ENCODE data around the gene GPATCH1.

GPATCH1 gene

GRCh38 chr19:33100894-33101644, 20.1 kb downstream of the GPATCH1 start:
- H3K27ac ChIP-seq = no peak overlapping the region
- no peak for TF ChIP-seq CTCF (IDR thresholded peaks at IDR 0.05; ENCODE audit: low read depth, low read length, missing control alignments)
- in situ Hi-C loops (cut with HindIII; ENCODE audit: low pct_ligation_motif_present, low sequenced_read_pairs) = no loop called here
- H3K4me3 ChIP-seq (ENCODE audit: low read depth, low read length) = no peak overlapping the region
- H3K27me3 ChIP-seq (replicated peaks) = no peaks in the 10 kb centered on the region
- peaks cover 27% of the 10 kb centered on the region for H3K36me3 ChIP-seq (replicated peaks)
- no peak for DNase-seq

- Histone ChIP-seq H3K36me3 (replicated peaks) (peaks cover 30% of the 10 kb centered on the region), H3K27me3 (replicated peaks) (no peaks in the 10 kb centered on the region), H3K27ac (no peak overlapping the region), H3K4me3 (ENCODE audit: low read depth, low read length) (no peak overlapping the region)
- no peak for DNase-seq
- TF ChIP-seq CTCF (IDR thresholded peaks at IDR 0.05; ENCODE audit: low read depth, low read length, missing control alignments) = no peak
- in situ Hi-C loops (cut with HindIII; ENCODE audit: low pct_ligation_motif_present, low sequenced_read_pairs) = no loop called here
Measured at GRCh38 chr19:33102893-33103292, 21.9 kb downstream of the GPATCH1 start.

- Histone ChIP-seq H3K4me3 (ENCODE audit: low read depth, low read length) (no peak overlapping the region), H3K27ac (no peak overlapping the region), H3K36me3 (replicated peaks) (peaks cover 18% of the 10 kb centered on the region), H3K27me3 (replicated peaks) (no peaks in the 10 kb centered on the region)
- no peak for DNase-seq
- no peak for TF ChIP-seq CTCF (IDR thresholded peaks at IDR 0.05; ENCODE audit: low read depth, low read length, missing control alignments)
- in situ Hi-C loops (cut with HindIII; ENCODE audit: low pct_ligation_motif_present, low sequenced_read_pairs) = no loop called here
Measured at GRCh38 chr19:33108161-33108560, 27.2 kb downstream of the GPATCH1 start.

- peak; percentile 83 for DNase-seq
- in situ Hi-C loops (cut with HindIII; ENCODE audit: low pct_ligation_motif_present, low sequenced_read_pairs) = no loop called here
- no peaks in the 10 kb centered on the region for H3K27me3 ChIP-seq (replicated peaks)
- H3K4me3 ChIP-seq (ENCODE audit: low read depth, low read length) = no peak overlapping the region
- no peak for TF ChIP-seq CTCF (IDR thresholded peaks at IDR 0.05; ENCODE audit: low read depth, low read length, missing control alignments)
- peaks cover 21% of the 10 kb centered on the region for H3K36me3 ChIP-seq (replicated peaks)
- H3K27ac ChIP-seq = peak overlapping the region; percentile 30
Measured at GRCh38 chr19:33110137-33110910, 29.3 kb downstream of the GPATCH1 start.

GRCh38 chr19:33111587-33111986, 30.6 kb downstream of the GPATCH1 start:
- no peaks in the 10 kb centered on the region for H3K27me3 ChIP-seq (replicated peaks)
- H3K27ac ChIP-seq = no peak overlapping the region
- TF ChIP-seq CTCF (IDR thresholded peaks at IDR 0.05; ENCODE audit: low read depth, low read length, missing control alignments) = no peak
- no peak overlapping the region for H3K4me3 ChIP-seq (ENCODE audit: low read depth, low read length)
- H3K36me3 ChIP-seq (replicated peaks) = peaks cover 23% of the 10 kb centered on the region
- no peak for DNase-seq
- in situ Hi-C loops (cut with HindIII; ENCODE audit: low pct_ligation_motif_present, low sequenced_read_pairs) = no loop called here

Measured in brain microvascular endothelial cell (primary cell).